GM19035 (cell line): Measurements from ENCODE around the gene ZRANB1.

ENCODE experiments used
- ATAC-seq: cut with Tn5 transposase; IDR thresholded peaks from one replicate; pipeline ENCODE4 v1.9.1; 2021; ENCODE audit not compliant: unreplicated experiment

ZRANB1 gene

DNA sequence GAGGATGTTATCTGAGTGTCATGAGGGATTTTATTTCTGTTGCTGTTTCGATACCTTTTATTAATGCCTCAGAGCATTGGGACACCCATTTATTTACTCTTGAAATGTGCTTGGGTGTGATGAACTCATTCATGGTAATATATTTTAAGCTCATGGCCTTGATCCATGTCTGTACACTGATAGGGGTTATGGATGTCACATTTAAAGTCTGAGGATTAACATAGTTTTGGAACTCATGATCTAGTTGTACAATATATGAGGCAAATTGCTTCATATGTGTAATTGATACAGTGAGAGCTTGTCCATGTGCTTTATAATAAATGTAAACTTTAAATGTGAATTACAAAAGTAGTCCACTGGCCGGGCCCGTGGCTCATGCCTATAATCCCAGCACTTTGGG, 23.0 kb upstream of the ZRANB1 start:
- no peak for ATAC-seq

DNA sequence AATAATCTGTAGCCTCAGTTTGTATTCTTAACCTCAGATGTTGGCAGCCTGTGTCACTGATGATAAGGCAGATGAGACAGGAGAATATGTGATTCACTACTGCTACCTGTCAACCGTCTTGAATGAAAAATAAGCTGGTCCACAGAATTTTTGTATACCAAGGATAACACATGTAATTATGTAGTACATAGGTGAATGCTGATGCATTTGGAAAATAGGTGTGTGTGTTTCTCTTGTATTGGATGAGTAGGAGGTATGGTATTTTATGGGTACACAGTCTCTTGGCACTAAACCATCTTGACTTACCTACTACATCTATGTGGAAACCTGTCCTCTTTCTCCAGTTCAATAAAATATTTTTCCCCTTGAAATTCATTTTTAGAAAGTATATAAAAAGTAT, 20.7 kb upstream of the ZRANB1 start:
- ATAC-seq = no peak

DNA sequence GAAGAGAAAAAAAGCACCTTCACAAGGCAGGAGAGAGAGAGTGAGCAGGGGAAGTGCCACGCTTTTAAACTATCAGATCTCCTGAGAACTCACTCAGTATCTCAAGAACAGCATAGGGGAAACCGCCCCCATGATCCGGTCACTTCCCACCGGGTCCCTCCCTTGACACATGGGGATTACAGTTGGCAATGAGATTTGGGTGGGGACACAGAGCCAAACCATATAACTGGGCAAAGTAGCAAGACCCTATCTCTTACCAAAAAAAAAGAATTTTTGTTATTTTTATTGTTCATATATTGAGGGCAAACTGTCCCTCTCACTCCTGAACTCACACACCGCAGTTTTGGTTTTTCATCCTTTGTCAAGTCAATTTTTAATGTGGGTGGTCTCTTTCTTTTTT, 18.2 kb upstream of the ZRANB1 start:
- ATAC-seq = no peak

DNA sequence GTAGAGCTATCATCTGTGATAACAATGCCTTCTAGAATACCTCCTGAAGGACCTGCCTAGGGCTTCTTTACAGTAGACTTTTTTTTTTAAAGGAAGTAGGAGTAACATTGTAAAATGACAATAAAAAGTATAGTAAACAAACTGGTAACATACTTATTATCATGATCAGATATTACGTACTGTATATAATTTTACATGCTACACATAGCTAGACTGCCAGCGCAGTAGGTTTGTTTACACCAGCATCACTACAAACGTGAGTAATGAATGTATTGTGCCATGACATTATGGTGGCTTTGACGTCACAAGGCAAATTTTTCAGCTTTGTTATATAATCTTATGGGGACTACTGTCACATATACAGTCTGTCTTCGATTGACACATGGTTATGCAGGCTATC, 15.4 kb upstream of the ZRANB1 start:
- no peak for ATAC-seq

DNA sequence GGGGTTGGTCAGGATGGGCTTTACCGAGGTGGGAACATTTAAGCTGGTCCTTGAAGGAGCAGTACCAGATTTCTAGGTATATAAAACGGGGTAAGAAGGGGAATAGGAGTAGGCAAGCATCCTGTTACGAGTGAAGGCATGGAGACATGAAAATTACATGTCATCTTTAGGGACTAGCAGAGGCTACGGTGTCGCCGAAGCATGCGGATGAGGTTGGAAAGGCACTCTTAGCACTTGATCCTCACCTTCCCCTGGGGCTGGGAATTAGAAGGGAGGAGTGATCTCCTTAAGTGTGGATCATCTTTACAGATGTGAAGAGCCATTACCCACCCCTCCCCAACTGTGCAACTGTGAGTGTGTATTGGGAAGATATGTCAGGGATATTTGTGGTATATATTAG, 13.8 kb upstream of the ZRANB1 start:
- ATAC-seq = no peak

DNA sequence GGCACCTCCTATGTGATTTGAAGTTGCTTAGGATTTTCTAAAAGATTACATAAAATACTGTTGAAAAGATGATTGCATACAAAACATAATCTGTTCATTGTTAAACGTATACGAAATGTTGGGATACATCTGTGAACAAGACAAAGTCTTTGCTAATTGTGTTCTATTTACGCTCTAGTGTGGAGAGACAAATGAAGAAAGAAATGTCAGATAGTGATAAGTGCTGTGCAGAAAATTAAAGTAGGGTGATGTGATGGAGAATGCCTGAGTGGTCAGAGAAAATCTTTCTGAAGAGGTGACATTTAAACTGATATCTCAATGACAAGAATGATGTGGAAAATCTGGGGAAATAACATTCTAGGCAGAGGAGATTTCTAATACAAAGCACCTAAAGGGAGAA, 13.4 kb upstream of the ZRANB1 start:
- no peak for ATAC-seq

DNA sequence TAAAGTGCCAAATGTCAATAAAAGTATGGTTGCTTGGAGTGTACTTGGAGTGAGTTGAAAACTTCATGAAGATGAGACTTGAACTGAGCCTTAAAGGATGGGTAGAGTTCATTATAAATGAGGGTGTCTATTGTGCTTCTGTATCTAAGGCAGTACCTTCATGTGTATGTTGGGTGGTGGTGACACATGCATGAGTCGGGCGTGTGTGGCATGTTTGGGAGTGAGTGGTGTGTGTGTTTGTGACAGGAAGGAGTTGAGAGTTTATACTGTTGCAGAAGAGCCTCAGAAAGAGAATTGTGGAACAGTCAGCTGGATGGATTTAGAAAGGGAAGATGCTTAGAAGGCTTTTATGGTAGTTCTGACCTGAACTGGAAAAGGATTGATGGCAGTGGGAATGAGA, 6.0 kb upstream of the ZRANB1 start:
- ATAC-seq = no peak

DNA sequence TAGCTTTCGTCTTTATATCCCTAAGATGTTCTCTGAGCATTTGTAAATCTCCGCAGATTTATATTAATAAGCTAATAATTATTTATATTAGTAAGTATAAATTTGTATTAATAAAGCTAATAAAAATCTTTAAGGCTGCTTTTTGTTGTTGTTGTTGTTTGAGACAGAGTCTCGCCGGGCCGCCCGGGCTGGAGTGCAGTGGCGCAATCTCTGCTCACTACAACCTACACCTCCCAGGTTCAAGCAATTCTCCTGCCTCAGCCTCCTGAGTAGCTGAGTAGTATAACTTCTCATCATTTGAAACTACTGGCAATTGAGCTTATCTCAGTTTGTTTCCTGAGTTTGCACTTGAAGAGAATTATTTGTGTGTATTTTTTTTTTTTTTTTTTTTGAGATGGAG, 5.1 kb upstream of the ZRANB1 start:
- no peak for ATAC-seq

DNA sequence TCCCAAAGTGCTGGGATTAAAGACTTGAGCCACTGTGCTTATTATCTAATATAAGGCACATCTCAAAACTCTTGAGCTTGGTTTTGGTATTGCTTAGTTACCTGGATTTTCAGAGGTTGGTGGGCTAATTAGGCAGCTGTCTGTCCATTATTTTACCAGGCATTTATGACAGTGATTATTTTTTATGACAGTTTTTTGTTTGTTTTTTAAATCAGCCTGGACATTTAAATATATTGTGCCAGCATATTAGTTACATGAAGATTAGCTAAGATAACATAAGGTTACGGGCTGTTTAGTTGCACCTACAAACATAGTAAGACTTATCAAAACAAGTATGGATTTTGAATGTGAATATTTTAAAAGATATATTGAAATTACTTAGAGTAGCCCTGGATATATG, 2.6 kb upstream of the ZRANB1 start:
- no peak for ATAC-seq

DNA sequence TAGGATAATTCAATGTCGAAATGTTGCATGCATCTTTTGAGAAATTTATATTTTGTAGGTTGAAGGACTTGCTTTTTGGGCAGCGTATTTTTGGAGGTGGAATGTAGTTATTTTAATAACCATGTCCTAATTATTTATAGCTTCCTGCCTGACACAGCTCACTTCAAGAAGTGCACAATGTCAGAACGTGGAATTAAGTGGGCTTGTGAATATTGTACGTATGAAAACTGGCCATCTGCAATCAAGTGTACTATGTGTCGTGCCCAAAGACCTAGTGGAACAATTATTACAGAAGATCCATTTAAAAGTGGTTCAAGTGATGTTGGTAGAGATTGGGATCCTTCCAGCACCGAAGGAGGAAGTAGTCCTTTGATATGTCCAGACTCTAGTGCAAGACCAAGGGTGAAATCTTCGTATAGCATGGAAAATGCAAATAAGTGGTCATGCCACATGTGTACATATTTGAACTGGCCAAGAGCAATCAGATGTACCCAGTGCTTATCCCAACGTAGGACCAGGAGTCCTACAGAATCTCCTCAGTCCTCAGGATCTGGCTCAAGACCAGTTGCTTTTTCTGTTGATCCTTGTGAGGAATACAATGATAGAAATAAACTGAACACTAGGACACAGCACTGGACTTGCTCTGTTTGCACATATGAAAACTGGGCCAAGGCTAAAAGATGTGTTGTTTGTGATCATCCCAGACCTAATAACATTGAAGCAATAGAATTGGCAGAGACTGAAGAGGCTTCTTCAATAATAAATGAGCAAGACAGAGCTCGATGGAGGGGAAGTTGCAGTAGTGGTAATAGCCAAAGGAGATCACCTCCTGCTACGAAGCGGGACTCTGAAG, 620 bp downstream of the ZRANB1 start:
- no peak for ATAC-seq

DNA sequence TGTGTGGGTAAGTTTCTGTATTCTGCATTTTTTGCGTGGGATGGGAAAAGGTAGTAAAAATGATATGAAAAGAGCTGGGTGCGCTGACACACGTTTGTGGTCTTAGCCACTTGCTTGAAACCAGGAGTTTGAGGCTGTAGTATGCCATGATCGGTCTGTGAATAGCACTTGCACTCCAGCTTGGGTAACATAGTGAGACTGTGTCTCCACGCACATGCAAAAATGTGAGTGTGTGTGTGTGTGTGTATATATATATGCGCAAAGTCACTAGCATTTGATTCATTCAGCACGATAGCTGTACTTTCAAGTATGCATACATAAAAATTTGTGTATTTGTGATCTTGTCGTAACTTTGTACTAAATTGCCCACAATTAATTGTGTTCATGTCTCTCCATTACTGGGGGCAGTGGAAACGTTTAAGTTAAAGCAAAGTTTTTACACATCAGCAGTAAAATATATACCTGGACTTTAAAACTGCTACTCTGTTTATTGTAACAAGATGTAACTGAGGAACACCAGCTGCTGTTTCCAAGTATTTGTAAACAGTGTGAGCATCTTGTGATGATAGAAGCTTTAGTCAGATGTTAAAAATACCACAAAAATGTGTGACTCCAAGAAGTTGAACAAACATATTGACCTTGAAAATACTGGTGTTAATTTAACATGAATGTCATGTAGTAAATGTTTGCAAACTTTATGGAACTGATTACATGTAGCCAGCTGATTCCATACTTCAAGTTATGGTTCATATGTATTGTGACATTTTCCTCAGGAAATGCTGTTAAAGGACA, 1.6 kb downstream of the ZRANB1 start:
- ATAC-seq = no peak

DNA sequence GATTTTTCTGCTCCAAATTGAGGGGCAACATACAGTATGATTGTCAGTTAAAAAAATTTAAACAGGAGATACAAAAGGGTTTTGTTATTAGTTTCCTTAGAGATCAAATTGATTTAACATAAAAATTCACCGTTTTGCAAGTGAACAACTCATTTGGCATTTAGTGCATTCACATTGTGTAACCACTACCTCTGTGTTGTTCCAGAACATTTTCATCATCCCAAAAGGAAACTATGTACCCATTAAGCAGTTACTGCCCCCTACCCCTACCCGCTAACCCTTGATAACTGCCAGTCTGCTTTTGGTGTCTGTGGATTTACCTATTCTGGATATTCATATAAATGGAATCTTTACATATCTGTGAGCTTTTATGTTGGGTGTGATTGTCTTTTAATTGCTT, 3.1 kb downstream of the ZRANB1 start:
- no peak for ATAC-seq

DNA sequence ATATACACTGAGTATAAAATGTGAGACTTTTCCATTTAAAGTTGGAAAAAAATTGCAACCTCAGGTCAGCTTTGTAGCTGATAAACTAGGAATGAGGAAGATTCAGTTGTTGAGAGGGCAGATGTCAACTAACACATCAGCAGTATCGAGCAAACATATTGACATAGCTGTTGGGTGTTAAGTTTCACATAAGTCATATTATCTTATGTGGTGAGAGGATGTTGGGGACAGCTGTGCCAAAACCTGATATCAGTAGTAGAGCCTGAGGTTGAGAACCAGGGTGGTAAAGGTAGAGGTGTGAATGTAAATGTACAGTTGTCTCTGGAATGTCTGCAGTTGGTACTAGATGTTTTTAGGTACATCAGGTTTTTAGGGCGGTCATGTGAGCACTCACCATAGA, 5.0 kb downstream of the ZRANB1 start:
- no peak for ATAC-seq

DNA sequence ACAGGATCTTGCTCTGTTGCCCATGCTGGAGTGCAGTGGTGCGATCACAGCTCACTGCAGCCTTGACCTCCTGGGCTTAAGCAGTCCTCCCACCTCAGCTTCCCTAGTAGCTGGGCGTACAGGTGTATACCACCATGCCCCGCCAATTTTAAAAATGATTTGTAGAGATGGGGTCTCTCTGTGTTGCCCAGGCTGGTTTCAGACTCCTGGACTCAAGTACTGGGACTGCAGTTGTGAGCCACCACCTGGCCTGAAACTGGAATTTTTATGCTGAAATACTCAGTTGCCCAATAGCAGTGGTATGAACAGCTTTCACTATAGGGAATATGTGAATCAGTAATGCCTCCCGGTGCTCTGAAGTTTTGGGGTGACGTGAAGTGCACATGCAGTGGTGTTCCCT, 7.6 kb downstream of the ZRANB1 start:
- no peak for ATAC-seq

DNA sequence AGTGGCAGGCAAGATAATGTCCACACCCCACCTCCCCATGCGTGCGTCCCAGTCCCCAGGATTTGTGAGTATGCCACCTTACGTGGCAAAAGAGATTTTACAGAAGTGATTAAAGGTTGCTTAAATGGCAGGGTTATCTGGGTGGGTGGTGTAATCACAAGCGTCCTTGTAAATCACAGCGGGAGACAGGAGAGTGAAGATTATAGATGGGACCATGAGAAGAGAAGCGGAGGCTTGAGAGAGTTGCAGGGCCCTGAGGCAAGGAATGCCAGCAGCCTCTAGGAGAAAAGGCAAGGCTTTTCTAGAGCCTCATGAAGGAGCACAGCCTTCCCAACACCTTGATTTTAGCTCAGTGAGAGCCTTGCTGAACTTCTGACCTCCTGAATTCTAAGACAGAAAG, 10.2 kb downstream of the ZRANB1 start:
- no peak for ATAC-seq

DNA sequence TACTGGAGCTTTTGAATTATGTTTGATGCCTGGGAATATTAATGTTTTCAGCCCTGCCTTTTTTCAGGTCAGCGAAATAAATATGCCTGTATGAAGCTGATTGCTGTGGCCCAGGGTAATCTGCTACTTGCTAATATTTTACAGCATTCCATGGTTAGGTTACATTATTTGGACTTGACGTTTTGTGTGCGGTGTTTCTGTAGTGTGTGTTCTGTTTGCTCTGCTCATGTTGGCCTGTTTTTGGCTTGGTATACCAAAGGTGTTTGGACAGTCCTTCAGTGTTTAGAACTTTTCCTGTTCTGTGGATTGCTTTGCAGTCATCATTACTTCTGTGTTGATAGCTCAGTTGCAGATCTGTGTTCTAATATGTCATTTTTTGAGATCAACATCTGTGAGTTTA, 11.5 kb downstream of the ZRANB1 start:
- no peak for ATAC-seq

DNA sequence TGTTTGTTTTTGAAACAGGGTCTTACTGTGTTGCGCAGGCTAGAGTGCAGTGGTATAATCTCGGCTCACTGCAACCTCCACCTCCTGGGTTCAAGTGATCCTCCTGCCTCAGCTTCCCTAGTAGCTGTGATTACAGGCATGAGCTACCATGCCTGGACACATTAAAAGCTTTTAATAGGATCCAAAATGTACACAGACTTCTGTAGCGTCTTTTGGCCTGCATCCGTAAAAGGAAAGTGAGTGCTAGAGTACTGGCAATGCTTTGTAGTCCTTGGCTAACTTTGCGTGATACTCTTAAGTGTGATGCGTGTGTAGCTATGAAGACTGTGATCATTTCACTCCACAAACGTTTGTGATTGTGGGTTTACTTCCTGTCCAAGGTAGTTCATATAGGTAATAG, 13.3 kb downstream of the ZRANB1 start:
- ATAC-seq = no peak

DNA sequence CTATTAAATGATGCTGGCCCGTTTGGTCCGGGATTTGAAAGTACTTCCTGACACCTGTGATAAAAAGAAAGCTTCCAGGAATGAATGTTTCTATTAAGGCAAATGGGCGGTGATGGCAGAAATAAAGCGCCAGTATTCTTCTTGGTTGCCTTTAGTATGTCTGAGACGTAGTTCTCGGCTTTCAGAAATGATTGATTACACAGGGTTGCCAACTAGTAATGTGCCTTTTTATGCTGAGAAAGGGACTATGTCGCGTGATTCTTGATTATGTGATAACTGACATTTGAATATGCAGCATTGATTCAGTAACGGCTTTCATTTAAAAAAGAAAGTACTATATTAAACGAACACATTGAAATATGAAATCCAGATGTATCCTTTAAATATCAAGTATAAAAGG, 13.9 kb downstream of the ZRANB1 start:
- no peak for ATAC-seq

DNA sequence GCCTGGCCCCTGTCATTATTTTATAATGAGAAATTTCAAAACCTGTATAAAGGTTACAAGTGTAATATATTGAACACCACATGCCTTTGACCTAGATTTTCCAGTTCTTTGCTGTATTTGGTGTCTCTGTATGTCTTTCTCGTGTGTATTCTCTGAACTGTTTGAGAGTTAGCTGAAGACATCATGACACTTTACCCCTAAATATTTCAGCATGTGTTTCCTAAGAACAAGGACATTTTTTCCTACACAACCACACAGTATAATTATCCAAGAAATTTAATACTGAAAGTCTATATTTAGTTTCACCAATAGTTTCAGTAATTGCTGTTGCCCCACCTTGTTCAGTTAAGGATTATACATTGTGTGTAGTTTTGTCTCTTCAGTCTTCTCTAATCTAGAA, 14.8 kb downstream of the ZRANB1 start:
- ATAC-seq = no peak

DNA sequence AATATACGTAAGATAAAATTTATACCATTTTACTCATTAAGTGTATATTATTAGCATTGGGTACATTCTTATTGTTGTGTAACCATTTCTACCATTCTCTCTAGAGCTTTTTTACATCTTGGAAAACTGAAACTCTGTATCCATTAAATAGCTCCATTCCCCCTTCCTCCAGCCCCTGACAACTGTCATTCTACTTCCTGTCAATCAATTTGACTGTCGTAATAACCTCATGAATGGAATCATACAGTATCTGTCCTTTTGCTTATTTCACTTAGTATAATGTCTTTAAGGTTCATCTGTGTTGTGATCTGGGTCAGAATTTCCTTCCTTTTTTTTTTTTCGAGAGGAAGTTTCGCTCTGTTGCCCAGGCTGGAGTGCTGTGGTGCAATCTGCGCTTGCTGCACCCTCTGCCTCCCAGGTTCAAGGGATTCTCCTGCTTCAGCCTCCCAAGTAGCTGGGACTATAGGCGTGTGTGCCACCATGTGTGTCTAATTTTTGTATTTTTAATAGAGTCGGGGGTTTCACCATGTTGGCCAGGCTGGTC, 15.6 kb downstream of the ZRANB1 start:
- no peak for ATAC-seq

DNA sequence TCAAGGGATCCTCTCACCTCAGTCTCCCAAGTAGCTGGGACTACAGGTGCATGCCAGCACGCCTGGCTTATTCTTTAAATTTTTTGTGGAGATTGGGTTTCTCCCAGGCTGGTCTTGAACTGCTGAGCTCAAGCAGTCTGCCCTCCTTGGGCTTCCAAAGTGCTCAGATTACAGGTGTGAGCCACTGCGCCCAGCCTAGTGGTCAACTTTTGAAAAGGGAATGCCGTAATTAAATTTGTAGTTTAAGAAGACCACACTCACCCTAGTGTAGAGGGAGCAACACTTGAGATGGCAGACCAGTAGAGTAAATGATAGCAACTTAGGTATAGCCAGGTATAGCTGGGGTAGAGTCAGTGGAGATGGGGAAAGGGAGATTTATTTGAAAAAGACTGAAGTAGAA, 17.6 kb downstream of the ZRANB1 start:
- ATAC-seq = no peak

DNA sequence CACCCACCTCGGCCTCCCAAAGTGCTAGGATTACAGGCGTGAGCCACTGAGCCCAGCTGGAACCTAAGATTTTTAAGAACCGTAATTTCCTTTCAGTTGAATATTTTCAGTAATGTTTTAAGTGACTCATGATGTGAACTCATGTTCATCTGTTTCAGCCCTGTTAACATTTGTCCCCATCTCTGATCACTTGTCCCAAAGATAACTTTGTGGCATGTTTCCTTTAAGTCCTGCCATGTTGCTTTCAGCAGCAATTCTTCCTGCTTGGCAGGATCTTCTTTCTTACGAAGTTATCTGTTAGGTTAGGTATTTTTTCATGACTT, 19.3 kb downstream of the ZRANB1 start:
- no peak for ATAC-seq
